ENCODE results near the gene PHKA2. TPM values are rescaled to one million over a fixed set of nuclear protein-coding genes. Genes with fewer than 3 reads are reported as not detected.

Gene PHKA2
- total and polyA plus RNA-seq, 10 of the 15 experiments (the other 5 are each of a cell fraction or from before 2014, with no cell fraction given) = 1.4 to 25.6 (median 15.4) TPM

DNA sequence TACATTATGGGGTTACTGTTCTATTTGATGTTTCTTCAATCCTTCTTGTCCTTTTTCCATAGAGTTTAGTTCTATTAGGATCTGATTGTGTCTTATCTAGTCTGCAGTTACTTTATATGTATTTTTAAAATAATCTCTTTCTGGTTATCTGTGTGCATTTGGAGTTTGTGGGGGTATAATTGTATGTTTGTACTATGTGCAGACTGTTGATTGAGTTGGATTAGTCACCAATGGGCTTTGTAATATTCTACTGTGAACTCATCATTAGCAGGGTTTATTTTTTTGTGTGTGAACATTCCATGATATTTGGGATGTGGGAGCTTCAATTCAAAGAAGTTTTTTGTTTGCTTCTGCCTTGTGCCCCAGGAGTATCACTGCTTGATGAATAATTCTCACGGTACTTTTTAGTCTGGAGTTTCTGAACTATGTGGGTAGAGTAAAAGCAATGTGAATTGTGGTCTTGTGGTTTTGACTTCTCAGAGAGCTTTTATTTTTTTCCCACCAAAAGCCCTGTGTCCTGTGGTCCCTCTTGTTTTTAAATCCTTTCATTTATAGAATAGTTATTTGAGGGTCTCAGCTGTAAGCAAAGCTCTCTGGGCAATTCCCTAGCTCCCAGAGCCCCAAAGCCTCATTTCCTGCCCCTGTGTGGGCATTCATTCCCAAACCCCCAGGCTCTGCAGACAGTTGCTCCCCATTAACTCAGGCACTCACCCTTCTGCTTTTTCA is 127.8 kb downstream of the PHKA2 start (continued):
- TF ChIP-seq, protein P1, sequence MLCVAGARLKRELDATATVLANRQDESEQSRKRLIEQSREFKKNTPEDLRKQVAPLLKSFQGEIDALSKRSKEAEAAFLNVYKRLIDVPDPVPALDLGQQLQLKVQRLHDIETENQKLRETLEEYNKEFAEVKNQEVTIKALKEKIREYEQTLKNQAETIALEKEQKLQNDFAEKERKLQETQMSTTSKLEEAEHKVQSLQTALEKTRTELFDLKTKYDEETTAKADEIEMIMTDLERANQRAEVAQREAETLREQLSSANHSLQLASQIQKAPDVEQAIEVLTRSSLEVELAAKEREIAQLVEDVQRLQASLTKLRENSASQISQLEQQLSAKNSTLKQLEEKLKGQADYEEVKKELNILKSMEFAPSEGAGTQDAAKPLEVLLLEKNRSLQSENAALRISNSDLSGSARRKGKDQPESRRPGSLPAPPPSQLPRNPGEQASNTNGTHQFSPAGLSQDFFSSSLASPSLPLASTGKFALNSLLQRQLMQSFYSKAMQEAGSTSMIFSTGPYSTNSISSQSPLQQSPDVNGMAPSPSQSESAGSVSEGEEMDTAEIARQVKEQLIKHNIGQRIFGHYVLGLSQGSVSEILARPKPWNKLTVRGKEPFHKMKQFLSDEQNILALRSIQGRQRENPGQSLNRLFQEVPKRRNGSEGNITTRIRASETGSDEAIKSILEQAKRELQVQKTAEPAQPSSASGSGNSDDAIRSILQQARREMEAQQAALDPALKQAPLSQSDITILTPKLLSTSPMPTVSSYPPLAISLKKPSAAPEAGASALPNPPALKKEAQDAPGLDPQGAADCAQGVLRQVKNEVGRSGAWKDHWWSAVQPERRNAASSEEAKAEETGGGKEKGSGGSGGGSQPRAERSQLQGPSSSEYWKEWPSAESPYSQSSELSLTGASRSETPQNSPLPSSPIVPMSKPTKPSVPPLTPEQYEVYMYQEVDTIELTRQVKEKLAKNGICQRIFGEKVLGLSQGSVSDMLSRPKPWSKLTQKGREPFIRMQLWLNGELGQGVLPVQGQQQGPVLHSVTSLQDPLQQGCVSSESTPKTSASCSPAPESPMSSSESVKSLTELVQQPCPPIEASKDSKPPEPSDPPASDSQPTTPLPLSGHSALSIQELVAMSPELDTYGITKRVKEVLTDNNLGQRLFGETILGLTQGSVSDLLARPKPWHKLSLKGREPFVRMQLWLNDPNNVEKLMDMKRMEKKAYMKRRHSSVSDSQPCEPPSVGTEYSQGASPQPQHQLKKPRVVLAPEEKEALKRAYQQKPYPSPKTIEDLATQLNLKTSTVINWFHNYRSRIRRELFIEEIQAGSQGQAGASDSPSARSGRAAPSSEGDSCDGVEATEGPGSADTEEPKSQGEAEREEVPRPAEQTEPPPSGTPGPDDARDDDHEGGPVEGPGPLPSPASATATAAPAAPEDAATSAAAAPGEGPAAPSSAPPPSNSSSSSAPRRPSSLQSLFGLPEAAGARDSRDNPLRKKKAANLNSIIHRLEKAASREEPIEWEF (IDR thresholded peaks at IDR 0.05; ENCODE audit: insufficient replicate concordance, low read depth, low read length) = peak; percentile 100
- TF ChIP-seq, protein P2, sequence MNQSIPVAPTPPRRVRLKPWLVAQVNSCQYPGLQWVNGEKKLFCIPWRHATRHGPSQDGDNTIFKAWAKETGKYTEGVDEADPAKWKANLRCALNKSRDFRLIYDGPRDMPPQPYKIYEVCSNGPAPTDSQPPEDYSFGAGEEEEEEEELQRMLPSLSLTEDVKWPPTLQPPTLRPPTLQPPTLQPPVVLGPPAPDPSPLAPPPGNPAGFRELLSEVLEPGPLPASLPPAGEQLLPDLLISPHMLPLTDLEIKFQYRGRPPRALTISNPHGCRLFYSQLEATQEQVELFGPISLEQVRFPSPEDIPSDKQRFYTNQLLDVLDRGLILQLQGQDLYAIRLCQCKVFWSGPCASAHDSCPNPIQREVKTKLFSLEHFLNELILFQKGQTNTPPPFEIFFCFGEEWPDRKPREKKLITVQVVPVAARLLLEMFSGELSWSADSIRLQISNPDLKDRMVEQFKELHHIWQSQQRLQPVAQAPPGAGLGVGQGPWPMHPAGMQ (IDR thresholded peaks at IDR 0.05; ENCODE audit: borderline replicate concordance) = no peak
- TF ChIP-seq IRF4 (IDR thresholded peaks at IDR 0.05; ENCODE audit: low read depth, low read length) (no peak; the same call in 1 of the 2 replicates), KLF5 (IDR thresholded peaks at IDR 0.05; ENCODE audit: partially characterized antibody) (no peak), ETV6 (conservative IDR thresholded peaks at IDR 0.05 in 1 of 2, IDR thresholded peaks at IDR 0.05 in 1 of 2; ENCODE audit: borderline replicate concordance in 1 of 2, low read depth in 1 of 2) (no peak), POLR2AphosphoS2 (IDR thresholded peaks at IDR 0.05; ENCODE audit: low read depth, low read length) (no peak), MTA3 (IDR thresholded peaks at IDR 0.05; ENCODE audit: borderline replicate concordance, low read length) (peak; percentile 62; the same call in 1 of the 2 replicates), SMC3 (IDR thresholded peaks at IDR 0.05; ENCODE audit: borderline replicate concordance, low read length) (peak; percentile 26; the same call in 1 of the 2 replicates), ATF7 (IDR thresholded peaks at IDR 0.05; ENCODE audit: low read depth) (peak; percentile 59), CBFB (IDR thresholded peaks at IDR 0.05; ENCODE audit: low read depth) (peak; percentile 96)
- TF ChIP-seq, protein P3, sequence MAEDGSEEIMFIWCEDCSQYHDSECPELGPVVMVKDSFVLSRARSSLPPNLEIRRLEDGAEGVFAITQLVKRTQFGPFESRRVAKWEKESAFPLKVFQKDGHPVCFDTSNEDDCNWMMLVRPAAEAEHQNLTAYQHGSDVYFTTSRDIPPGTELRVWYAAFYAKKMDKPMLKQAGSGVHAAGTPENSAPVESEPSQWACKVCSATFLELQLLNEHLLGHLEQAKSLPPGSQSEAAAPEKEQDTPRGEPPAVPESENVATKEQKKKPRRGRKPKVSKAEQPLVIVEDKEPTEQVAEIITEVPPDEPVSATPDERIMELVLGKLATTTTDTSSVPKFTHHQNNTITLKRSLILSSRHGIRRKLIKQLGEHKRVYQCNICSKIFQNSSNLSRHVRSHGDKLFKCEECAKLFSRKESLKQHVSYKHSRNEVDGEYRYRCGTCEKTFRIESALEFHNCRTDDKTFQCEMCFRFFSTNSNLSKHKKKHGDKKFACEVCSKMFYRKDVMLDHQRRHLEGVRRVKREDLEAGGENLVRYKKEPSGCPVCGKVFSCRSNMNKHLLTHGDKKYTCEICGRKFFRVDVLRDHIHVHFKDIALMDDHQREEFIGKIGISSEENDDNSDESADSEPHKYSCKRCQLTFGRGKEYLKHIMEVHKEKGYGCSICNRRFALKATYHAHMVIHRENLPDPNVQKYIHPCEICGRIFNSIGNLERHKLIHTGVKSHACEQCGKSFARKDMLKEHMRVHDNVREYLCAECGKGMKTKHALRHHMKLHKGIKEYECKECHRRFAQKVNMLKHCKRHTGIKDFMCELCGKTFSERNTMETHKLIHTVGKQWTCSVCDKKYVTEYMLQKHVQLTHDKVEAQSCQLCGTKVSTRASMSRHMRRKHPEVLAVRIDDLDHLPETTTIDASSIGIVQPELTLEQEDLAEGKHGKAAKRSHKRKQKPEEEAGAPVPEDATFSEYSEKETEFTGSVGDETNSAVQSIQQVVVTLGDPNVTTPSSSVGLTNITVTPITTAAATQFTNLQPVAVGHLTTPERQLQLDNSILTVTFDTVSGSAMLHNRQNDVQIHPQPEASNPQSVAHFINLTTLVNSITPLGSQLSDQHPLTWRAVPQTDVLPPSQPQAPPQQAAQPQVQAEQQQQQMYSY (CRISPR knock-in tag; IDR thresholded peaks at IDR 0.05) = no peak
- TF ChIP-seq, protein P4, sequence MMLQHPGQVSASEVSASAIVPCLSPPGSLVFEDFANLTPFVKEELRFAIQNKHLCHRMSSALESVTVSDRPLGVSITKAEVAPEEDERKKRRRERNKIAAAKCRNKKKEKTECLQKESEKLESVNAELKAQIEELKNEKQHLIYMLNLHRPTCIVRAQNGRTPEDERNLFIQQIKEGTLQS (IDR thresholded peaks at IDR 0.05; ENCODE audit: borderline replicate concordance, extremely low read depth, low read depth, low read length) = no peak
- TF ChIP-seq, protein P5, sequence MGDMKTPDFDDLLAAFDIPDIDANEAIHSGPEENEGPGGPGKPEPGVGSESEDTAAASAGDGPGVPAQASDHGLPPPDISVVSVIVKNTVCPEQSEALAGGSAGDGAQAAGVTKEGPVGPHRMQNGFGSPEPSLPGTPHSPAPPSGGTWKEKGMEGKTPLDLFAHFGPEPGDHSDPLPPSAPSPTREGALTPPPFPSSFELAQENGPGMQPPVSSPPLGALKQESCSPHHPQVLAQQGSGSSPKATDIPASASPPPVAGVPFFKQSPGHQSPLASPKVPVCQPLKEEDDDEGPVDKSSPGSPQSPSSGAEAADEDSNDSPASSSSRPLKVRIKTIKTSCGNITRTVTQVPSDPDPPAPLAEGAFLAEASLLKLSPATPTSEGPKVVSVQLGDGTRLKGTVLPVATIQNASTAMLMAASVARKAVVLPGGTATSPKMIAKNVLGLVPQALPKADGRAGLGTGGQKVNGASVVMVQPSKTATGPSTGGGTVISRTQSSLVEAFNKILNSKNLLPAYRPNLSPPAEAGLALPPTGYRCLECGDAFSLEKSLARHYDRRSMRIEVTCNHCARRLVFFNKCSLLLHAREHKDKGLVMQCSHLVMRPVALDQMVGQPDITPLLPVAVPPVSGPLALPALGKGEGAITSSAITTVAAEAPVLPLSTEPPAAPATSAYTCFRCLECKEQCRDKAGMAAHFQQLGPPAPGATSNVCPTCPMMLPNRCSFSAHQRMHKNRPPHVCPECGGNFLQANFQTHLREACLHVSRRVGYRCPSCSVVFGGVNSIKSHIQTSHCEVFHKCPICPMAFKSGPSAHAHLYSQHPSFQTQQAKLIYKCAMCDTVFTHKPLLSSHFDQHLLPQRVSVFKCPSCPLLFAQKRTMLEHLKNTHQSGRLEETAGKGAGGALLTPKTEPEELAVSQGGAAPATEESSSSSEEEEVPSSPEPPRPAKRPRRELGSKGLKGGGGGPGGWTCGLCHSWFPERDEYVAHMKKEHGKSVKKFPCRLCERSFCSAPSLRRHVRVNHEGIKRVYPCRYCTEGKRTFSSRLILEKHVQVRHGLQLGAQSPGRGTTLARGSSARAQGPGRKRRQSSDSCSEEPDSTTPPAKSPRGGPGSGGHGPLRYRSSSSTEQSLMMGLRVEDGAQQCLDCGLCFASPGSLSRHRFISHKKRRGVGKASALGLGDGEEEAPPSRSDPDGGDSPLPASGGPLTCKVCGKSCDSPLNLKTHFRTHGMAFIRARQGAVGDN (IDR thresholded peaks at IDR 0.05) = no peak; the same call in 1 of the 2 replicates

Measured in GM12878 (cell line).